GM19372 (cell line): ENCODE data around the gene CASQ2.

ENCODE experiments used
- ATAC-seq: cut with Tn5 transposase; IDR thresholded peaks from one replicate; pipeline ENCODE4 v1.9.1; 2021; ENCODE audit warnings: mild to moderate bottlenecking, low read depth, moderate library complexity; ENCODE audit not compliant: unreplicated experiment

CASQ2 gene

GRCh38 chr1:115740811-115741210 is 27.7 kb downstream of the CASQ2 start:
- no peak for ATAC-seq

- ATAC-seq, result no peak
Observed at GRCh38 chr1:115732316-115732715, 36.2 kb downstream of the CASQ2 start.

DNA sequence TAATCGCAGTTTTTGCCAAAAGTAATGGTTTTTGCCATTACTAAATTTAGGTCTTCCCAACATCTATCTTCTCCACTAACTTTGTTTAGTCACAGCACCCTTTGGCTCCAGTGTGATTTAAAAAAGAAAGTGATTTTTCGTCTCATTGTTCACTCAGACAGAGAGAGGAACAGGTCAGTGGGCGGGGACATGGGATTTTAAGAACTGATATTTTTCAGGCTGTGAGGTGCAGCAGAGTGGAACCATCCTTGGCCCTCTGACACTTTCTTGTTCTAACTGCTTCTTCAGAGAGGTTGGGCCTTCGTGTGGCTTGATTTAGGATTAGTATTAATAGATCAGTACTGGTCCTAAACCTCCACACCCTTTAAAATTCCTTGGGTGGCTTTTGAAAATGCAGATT is 38.8 kb downstream of the CASQ2 start:
- peak; percentile 80 for ATAC-seq

GRCh38 chr1:115728341-115728740 is 40.2 kb downstream of the CASQ2 start:
- ATAC-seq, result no peak

- no peak for ATAC-seq
Observed at GRCh38 chr1:115727706-115728249, 40.7 kb downstream of the CASQ2 start.

DNA sequence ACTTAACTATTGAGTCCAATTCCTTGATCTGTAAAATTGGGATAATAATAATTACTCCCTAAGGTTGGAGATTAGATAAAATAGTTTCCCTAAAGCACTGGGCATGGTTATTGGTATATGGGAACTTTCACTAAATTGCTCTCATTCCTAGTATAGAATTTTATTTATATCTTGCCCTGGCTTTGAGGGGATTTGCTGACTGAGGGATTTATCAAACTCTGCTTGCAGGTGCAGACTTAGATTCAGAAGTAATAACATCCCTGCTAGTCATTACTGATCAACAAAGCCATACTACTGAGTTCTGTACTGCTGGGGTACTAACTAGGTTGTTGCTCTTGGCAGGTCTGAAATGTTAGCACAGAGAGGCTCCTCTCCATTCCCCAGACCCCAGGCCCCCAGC is 41.9 kb downstream of the CASQ2 start:
- no peak for ATAC-seq

GRCh38 chr1:115726161-115726560 is 42.4 kb downstream of the CASQ2 start:
- no peak for ATAC-seq

- ATAC-seq, result no peak
Observed at GRCh38 chr1:115725600-115725999, 42.9 kb downstream of the CASQ2 start.

DNA sequence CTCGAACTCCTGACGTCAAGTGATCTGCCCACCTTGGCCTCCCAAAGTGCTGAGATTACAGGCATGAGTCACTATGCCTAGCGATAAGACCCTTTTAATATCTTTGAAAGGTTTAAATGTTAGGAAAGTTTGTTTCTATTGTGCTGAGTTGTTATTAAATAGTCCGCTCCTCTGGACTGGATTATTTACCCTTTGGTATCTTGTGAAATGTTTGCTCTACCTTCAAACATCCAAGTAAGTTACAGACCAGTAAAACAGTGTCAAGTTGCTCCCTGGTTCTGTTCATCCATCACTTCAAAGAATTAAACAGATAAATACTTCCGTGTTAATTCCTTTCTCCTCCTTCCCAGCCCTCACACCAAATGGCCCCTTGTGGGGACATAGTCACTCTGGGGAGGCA is 44.8 kb downstream of the CASQ2 start:
- no peak for ATAC-seq

GRCh38 chr1:115722221-115722620 is 46.3 kb downstream of the CASQ2 start:
- no peak for ATAC-seq

- ATAC-seq, result no peak
Observed at GRCh38 chr1:115719285-115719684, 49.2 kb downstream of the CASQ2 start.

DNA sequence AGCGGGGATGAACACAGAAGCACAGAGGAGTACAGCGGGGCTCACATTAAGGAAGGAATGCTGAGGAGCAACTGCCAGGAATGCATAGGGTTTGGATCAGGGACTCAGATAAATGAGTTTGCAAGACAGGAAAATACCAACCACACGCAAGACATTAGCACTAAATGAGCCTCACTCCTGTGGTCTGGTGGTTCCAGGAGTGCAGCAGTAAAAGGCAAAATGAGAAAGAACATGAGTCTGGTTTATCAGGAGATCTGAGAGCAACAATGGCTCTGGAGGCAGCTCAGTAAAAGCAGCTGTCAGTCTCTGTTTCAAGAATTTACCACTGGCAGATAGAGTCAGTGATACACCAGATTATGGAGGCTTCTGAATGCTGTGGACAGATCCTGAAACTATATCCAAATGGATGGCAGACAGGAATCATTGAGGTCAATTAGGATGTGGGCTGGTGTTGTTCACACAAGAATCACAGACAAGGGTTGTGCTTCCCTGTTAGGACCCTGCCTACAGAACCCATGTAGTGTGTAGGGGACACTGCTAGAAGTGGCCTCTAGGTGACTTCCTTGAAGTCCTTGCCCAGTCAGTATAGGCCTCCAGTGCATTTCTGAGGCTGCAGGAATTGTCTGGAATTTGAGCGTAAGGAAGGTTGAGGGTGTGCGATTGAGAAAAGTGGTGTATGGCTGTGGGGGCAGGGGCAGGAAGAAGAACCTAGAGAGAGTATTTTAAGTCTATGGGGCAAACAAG is 50.3 kb downstream of the CASQ2 start:
- no peak for ATAC-seq

DNA sequence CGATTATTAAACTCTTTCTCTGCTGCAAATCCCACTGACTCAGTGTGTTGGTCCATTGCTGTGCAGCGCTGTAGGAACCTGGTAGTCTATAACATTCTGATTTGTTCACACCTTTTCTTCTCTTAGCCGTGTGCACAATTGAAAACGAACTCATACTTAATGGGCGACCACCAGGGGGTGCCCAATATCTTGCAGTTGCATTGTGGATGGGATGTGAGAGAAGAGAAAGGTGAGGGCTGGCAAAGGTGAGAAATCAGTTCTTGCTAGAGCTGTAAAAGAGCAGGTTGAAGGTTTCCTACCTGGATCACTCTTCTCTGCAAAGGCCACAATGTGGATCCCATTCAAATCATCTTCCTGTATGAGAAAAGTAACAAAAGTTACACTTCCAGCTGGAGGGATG is 51.0 kb downstream of the CASQ2 start:
- ATAC-seq, result no peak

- no peak for ATAC-seq
Observed at GRCh38 chr1:115714572-115715141, 53.9 kb downstream of the CASQ2 start.

- no peak for ATAC-seq
Observed at GRCh38 chr1:115713906-115714305, 54.6 kb downstream of the CASQ2 start.

GRCh38 chr1:115712911-115713609 is 55.5 kb downstream of the CASQ2 start:
- no peak for ATAC-seq

GRCh38 chr1:115710859-115711624 is 57.5 kb downstream of the CASQ2 start:
- no peak for ATAC-seq

DNA sequence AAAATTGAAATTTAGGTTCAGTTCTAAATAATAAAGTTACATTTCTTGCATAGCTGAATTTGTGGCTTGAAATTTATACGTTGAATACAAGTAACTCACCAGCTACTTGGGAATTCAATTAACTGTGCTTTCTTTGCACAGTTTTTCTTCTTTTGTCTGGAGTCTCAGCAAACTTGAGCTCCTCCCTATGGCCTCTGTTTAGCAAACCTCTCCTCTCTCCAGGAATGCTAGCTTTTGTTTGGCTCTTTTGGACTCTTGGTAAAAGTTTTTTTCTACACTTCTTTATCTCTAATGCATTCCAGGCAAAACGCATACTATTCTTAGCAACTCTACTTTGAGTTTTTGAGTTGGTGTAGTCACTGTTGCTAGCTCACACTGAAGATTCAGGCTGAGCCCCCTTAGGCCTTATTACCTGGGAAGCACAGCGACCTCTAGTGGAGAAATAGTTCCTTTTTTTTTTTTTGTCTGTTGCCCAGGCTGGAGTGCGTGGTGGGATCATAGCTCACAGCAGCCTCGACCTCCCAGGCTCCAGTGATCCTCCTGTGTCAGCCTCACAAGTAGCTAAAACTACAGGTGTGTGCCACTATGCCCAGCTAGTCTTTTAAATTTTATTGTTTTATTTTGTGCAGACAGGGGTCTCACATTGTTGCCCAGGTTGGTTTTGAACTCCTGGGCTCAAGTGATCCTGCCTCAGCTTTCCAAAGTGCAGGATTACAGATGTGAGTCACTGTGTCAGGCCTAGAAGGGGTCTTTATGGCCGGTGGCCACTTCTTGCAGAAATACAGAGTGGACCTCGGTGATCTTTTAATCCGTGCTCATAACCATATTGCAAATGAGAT is 61.7 kb downstream of the CASQ2 start:
- ATAC-seq, result no peak

GRCh38 chr1:115705963-115706362 is 62.6 kb downstream of the CASQ2 start:
- ATAC-seq, result no peak
